ENCODE results near the gene MRPS22. TPM values are rescaled to one million over a fixed set of nuclear protein-coding genes. Genes with fewer than 3 reads are reported as not detected.

The MRPS22 gene
- total RNA-seq, 1 experiment from 2014 or later = 45.7 TPM

DNA sequence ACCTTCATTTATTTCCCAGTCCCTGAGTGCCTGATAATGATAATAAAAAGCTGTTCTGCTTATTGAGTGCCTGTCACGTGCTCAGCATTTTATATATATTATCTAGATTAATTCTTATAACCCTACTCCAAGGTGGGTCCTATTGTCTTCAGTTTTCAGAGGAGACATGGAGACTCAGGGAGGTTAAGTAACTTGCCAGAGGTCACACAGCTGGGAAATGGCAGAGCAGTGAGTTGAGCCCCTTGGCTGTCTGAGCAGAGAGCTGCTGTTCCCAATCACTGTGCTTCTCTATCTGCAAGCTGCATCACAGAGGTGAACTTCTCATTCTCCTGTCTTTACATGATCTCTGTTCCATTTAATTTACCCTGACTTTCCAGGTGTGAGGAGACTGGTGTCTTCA lies 32.3 kb upstream of the MRPS22 start:
- H3K4me2 ChIP-seq (ENCODE audit: insufficient read depth, insufficient read length, low read length) = no peak overlapping the region
- no peak overlapping the region for H3K9ac ChIP-seq (ENCODE audit: extremely low read depth, insufficient read length, low read length)

More for the DNA sequence above, 32.3 kb upstream of the MRPS22 start:
- Histone ChIP-seq H2BK15ac (ENCODE audit: low read depth, low read length) (no peak overlapping the region), H2BK5ac (ENCODE audit: insufficient read length, low read length) (no peak overlapping the region), H3K9me3 (ENCODE audit: control insufficient read depth, low read depth, low read length) (no peaks in the 10 kb centered on the region), H4K5ac (ENCODE audit: insufficient read length, low read depth, low read length) (no peak overlapping the region), H3K23me2 (ENCODE audit: insufficient read length, low read depth, low read length, poor library complexity, severe bottlenecking) (no peaks in the 10 kb centered on the region), H3K27ac (ENCODE audit: insufficient read length, low read depth, low read length) (no peak overlapping the region), H2BK20ac (ENCODE audit: low read depth, low read length, poor library complexity, severe bottlenecking) (no peak overlapping the region), H2AFZ (ENCODE audit: low read length) (no peak overlapping the region), H3K27me3 (ENCODE audit: insufficient read depth, low read length) (no peaks in the 10 kb centered on the region), H3K79me1 (ENCODE audit: insufficient read depth, low read depth, low read length, poor library complexity, severe bottlenecking) (no peaks in the 10 kb centered on the region), H3K23ac (ENCODE audit: insufficient read length, low read depth, low read length) (no peak overlapping the region), H2BK12ac (ENCODE audit: insufficient read length, low read depth, low read length) (no peak overlapping the region), H4K91ac (ENCODE audit: insufficient read length, low read depth, low read length) (no peak overlapping the region), H3K4ac (ENCODE audit: low read depth, low read length) (no peak overlapping the region), H3K56ac (ENCODE audit: insufficient read length, low read depth, low read length) (no peak overlapping the region), H3K79me2 (ENCODE audit: insufficient read depth, low read length) (no peaks in the 10 kb centered on the region), H3K4me1 (ENCODE audit: insufficient read depth, low read length) (no peaks in the 10 kb centered on the region), H3K18ac (ENCODE audit: insufficient read length, low read depth, low read length) (no peak overlapping the region), H2BK120ac (ENCODE audit: low read depth, low read length, poor library complexity, severe bottlenecking) (no peak overlapping the region), H3T11ph (ENCODE audit: low read length) (no peak overlapping the region), H2AK5ac (ENCODE audit: insufficient read length, low read length) (no peak overlapping the region), H4K20me1 (ENCODE audit: control insufficient read depth, insufficient read depth, insufficient read length) (no peaks in the 10 kb centered on the region), H4K8ac (replicated peaks; ENCODE audit: insufficient read length, low read depth, low read length) (no peak overlapping the region), H3K14ac (ENCODE audit: insufficient read depth, low read length) (no peak overlapping the region)
- Mint-ChIP-seq H3K4me3 (no peak overlapping the region), H3K9me3 (no peaks in the 10 kb centered on the region), H3K27ac (no peak overlapping the region), H3K36me3 (ENCODE audit: insufficient read depth in 1 of 3, low read depth in 3 of 3) (no peaks in the 10 kb centered on the region), H3K4me1 (peaks cover 17 to 21% of the 10 kb centered on the region in 2 experiments), H3K27me3 (ENCODE audit: low read depth) (peaks cover 23% of the 10 kb centered on the region)
- no CpG with 5 or more reads among the region's 1 CpG for WGBS (ENCODE audit: extremely low coverage, insufficient read length, low lambda C conversion rate)
- no peak for DNase-seq
- no peak for TF ChIP-seq CTCF (conservative IDR thresholded peaks at IDR 0.05)

Data from H9 (cell line).